Measurements from ENCODE around the gene C2CD2.
"Not testable (repeated sequence)": the region's sequence is repeated elsewhere in the genome, so short reads cannot be mapped to it uniquely, and the experiment has no call there.

C2CD2 gene

DNA sequence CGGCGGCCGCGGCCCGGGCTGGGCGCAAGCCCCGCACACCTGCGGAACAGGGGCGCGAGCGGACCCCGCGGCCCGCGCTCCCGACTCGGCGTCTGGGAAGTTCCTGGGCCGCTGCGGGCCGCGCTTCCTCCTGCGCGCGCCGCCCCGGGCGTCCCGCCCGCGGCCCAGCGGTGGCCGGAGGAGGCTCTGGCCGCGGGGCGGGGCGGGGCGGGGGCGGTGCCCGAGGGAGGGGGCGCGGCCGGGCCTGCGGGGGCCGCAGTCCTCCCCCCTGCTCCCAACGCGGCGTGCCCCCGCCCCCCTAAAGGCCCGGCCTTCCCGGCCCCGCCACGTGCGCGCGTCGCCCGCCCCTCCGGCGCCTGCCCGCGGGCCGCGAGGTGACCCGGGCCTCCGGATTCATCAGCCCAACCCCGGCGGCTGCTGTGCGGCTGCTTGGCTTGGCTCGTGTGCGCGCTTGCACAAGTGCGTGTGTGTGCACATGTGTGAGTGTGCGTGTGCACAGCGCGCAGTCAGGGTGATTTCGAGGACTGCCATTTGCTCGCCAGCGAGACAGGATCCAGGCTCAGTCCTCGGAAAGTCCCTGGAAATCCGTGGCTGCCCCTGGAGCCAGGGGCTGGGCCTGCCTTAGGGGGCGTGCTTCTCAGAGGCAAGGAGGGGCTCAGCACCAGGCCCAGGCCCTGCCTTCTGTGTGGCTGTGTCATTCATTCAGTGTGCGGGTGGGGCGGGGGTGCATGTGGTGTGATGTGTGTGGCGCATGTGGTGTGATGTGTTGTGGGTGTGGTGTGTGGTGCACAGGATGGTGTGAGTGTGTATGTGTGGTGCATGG is at the start of gene C2CD2:
Gene C2CD2, minus strand, starts transcription at position 188 of the 823 bp plus-strand sequence. CDS start 370 bp downstream, outside the sequence.
- DNase-seq (ENCODE audit: low read depth) = peak; percentile 51

DNA sequence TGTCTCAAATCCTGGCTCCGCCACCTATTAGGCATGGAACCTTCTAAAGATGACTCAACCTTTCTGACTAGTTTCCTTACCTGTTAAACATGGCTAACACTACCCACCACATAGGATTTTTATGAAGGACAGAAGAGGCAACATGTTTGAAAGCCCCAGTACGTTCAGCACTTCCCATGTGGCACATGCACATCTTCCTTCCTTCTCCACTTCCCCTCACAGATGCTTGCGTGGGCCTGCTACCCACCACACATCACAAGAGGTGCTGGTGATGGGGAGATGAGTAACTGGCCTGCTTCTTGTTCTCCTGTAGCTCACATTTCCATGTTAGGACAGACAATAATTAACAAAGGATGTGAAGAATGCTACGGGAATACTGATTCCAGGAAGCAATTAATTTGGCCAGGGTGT is 49.2 kb upstream of the C2CD2 start:
- peak; percentile 28 for DNase-seq (ENCODE audit: low read depth)

DNA sequence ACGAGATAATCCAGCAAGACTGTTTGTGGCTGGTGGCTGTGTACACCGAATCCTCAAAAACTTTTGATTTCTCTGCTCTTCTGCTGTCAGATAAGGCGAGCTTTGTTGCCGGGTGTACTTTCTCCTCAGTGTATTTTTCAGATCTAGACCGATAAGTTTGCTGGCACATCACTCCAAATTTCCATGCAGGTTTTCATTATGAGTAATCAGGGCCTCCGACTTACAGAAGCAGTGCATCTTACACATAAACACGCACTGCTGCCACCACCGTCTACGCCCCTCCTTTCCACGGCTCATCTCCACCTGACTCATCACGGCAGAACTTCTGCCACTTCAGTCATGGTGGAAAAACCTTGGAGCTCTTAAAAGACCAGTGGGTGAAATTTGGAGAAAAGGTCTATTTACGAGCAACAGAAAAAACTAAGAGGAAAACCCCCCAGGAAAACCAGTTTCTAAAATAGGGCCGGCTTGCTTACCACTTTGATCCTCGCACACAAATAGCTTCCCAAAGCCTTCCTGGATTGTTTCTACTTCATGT is 48.7 kb upstream of the C2CD2 start:
- peak; percentile 82 for DNase-seq (ENCODE audit: low read depth)

DNA sequence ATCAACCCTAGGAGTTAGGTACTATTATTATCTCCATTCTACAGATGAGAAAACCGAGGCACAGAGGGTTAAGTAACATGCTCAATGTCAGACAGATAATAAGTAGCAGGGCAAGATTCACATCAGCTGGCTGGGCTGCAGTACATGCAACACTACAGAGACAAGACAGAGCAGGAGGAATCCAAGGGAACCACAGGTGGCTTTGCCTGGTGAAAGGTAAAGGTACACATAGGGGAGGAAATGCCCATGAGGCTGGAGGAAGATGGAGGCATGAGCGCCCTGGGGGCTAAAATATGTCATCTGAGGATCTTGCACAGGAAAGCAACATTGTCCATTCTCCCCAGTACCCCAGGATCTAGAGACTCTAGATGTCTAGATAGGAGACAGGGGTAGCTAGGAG is 48.0 kb upstream of the C2CD2 start:
- DNase-seq (ENCODE audit: low read depth) = no peak

DNA sequence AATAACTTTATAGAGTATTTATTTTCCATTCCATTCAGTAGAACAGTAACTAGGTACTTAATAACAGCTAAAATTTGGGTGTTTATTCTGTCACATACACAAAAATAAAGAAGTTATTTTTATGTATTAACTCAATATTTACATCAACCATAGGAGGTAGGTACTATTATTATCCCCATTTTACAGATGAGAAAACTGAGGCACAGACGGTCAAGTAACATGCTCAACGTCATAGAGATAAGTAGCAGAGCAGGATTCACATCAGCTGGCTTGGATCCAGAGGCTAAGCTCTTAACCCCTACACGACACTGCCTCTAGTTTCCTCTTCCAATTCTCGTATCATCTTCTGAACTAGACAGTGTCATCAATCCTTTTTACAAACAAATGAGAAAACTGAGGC is 47.1 kb upstream of the C2CD2 start:
- no peak for DNase-seq (ENCODE audit: low read depth)

DNA sequence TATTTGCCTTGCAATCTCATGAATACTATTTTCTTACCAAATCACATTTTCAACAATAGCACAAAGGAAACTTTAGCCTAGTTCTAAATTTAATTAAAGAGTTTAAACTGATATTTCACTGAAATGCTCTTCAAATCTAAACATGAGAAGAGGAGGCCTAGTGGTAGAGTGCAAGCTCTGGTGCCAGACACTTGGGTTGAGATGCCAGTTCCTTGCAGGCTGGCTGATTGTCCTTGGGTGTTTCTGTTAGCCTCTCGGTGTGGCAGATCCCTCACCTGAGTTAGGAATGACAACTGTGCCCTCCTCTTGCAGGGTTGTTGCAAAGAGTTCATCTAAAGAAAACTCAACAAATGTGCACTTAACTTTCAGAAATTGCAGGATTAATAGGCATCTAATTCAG is 43.8 kb upstream of the C2CD2 start:
- no peak for DNase-seq (ENCODE audit: low read depth)

DNA sequence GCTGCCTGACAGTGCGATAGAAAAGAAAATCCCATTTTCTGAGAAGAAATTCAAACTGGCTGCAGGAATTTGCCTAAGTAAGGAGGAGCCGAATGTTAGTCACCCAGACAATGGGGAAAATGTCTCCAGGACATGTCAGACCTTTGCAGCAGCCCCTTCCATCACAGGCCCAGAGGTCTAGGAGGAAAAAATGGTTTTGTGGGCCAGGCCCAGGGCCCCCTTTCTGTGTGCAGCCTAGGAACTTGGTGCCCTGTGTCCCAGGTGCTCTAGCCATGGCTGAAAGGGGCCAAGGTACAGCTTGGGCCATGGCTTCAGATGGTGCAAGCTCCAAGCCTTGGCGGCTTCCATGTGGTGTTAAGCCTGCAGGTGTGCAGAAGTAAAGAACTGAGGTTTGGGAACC is 41.8 kb upstream of the C2CD2 start:
- no peak for DNase-seq (ENCODE audit: low read depth)

DNA sequence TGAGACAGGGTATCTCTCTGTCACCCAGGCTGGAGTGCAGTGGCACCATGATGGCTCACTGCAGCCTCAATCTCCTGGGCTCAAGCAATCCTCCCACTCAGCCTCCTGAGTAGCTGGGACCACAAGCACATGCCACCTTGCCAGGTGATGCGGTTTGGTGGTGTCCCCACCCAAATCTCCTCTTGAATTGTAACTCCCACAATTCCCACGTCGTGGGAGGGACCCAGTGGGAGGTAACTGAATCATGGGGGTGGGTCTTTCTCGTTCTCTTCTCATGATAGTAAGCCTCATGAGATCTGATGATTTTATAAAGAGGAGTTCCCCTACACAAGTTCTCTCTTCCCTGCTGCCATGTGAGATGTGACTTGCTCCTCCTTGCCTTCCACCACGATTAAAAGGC is 40.8 kb upstream of the C2CD2 start:
- not testable (repeated sequence) for DNase-seq (ENCODE audit: low read depth)

DNA sequence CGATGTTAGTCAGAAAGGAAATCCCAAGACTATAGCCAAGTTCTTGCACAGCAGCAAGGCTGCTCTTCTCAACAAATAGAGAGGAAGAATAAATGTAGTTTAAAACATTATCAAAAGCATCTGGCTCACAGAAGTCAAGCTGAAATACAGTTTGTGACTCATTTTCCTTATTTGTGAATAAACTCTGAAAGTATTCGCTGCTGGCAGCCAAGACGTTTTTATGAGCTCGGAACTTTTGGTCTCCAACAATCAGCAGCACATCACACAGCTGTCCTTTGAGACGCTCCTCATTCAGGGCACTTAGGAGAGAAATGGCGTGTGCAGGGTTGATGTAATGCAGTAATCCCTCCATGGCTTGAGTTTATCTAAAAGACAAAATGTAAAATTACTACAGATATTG is 39.9 kb upstream of the C2CD2 start:
- DNase-seq (ENCODE audit: low read depth) = peak; percentile 88

DNA sequence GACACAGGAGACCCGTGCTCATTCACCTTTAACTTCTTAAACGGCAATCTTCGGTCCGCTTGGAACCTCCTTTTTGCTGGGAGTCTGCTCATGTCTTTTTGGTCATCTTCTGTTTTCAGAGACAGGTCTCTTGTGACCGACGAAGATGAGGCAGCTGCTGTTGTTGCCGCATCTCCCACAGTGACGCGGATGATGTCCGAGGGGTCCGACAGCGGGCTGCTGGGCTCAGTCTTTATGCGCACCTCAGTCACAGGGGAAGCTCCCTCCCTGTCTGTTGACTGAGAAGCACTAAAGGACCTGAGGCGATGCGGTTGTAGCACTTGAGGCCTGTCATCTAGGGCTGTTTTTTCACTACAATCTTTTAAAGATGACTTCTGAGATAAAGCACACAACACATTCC is 38.8 kb upstream of the C2CD2 start:
- DNase-seq (ENCODE audit: low read depth) = no peak

DNA sequence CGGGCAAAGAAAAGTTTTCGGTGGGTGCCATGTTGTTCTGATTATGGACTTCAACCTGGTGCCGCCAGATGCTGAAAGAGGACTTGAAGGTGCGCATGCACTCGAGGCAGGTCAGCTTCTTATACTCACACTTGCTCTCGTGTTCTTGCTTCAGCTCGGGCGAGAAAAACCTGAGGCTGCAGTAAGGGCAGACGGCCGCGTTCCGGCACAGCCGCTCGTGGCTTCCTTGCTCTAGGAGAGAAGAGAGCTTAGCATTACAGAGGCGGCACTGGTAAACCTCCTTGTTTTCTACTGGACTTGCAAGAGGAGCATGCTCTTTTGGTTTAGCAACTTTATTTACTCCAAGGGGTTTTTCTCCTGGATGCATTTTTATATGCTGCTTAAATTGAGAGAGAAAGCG is 37.8 kb upstream of the C2CD2 start:
- no peak for DNase-seq (ENCODE audit: low read depth)

DNA sequence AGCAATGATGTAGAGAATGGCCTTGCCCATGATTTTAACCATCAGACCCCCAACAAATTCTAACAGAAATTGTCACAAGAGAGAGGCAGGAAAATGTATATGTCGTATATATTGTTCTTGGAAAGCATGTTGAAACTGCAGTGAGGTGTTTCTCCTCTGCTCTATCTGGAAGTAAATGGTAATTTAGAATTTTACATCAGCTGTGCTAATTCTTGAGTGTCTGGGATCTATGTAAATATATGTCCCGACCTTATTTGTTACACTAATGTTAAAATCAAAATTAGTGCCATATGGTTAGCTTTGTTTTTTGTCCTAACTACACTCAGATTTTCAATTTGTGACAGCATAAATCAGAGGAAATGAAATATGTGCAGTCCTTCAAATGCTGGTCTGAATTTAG is 35.9 kb upstream of the C2CD2 start:
- no peak for DNase-seq (ENCODE audit: low read depth)

DNA sequence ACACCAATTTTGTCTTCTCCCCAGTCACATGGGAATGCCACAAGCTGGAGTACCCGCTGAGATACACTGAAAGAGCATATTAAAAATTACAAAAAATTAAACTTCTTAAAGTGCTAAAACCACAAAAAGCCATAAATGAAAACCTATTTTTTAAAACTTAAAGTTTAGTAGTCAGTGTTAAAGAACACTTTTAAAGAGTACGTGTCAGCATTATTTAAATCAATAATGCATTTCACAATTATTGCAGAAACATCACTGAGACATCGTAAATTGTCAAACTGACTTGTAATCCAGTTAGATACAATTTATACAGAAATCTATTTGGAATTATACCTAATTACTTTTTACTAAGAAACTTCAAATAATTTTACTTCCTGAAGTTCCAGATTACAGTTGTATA is 33.5 kb upstream of the C2CD2 start:
- no peak for DNase-seq (ENCODE audit: low read depth)

DNA sequence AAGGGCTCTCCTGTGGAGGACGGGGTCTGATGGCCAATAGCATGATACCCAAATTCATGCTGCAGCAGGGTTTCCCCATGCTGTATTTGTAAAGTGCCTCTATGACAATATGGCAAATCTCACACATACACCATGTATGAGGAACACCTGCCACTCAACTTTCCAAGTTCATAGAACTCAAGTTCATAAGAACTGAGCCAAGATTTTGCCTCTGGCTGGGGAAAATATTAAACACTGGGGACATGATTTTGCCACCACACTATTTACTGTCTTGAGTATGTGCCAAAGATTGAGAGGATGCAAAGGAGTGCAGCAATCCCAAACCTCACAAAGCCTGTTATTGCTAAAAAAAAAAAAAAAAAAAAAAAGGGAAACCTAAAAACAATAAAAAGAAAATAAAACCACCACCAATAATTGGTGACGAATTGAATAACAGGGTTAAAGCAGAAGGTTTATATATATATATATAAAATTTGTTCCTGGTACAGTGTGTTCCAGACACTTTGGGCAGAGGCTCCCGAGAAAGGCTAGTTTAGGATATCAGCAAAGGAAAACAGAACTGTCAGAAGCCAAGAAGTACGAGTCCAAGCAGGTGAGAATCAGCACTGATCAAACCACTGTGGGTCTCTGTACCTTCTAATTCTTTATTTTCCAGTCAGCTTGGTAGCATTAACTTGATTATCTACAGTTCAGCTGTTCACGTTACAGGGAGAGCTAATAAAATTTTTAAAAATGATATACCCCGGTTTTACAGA is 32.0 kb upstream of the C2CD2 start:
- no peak for DNase-seq (ENCODE audit: low read depth)

DNA sequence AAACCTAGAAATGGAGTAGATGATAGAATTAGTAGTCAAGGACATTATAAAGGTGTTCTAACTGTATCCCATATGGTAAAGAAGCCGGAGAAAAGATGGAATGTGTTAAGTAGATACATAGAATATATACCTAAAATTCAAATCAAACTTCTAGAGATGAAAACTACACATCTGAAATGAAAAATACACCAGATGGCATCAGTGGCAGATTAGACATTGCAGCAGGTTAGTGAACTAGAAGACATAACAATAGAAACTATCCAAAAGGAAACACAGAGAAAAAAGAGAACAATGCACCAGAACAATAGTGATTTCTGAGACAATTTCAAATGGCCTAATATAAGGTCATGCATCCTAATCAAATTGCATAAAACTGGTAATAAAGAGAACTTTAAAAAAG is 29.4 kb upstream of the C2CD2 start:
- no peak for DNase-seq (ENCODE audit: low read depth)

DNA sequence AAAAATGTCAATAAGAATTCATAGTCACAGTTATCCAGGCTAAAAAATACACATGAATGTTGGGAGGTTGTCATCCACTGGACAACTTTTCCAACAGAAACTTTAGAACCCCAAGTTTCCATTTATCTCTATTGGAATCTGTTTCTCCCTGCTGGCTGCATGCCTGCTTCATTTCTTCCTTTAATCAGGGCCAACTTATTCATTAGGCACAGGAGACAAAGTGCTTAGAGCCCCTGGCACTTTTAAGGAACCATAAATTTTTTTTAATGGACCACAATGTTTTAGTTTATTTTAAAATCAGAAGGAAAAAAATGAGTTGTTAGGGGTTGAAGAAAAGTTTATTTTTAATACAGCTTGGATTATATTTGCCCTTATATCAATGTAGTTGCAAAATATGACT is 26.7 kb upstream of the C2CD2 start:
- DNase-seq (ENCODE audit: low read depth) = no peak

DNA sequence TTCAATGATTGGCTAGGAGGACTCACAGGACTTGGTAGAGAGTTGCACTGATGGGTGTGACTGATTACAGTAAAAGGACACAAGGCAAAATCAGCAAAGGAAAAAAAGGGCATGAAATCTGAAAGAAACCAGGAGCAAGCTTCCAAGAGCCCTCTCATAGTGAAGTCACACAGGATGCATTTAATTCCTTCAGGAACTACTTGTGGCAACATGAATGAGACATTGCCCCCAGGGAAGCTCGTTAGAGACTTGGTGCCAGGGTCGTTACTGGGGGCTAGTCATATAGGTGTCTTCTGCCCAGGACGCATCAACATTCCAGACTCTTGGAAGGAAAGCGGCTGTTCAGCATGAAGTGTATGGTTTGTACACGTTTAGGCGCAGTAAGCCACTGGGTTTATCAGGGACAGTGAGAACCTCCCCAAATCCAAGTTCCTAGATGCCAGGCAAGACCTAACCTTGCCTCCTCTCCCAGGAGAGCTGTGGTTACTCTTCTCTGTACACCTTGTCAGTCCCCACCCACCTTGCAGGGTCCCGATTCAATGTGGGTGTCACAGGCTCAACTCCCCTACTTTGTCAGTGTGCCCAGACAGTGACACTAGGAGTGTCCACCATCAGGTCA is 26.0 kb upstream of the C2CD2 start:
- DNase-seq (ENCODE audit: low read depth) = no peak

DNA sequence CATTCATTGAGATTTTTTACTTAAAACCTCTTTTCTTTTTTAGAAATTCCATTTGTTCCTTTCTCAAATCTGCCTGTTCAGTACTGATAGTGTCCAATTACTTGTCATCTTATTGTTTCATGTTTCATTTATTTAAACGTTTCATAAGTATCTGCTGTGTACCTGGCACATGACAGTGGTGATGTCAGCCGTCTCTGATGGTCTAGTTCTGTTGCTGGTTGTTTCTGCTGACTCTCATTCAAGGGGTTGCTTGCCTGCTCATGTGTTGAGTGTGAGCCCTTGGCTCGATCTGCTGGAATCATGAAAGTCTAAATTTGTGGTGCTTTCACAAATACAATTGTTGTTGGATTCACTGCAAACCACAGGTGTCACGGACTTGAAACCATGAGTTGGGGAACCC is 25.5 kb upstream of the C2CD2 start:
- no peak for DNase-seq (ENCODE audit: low read depth)

DNA sequence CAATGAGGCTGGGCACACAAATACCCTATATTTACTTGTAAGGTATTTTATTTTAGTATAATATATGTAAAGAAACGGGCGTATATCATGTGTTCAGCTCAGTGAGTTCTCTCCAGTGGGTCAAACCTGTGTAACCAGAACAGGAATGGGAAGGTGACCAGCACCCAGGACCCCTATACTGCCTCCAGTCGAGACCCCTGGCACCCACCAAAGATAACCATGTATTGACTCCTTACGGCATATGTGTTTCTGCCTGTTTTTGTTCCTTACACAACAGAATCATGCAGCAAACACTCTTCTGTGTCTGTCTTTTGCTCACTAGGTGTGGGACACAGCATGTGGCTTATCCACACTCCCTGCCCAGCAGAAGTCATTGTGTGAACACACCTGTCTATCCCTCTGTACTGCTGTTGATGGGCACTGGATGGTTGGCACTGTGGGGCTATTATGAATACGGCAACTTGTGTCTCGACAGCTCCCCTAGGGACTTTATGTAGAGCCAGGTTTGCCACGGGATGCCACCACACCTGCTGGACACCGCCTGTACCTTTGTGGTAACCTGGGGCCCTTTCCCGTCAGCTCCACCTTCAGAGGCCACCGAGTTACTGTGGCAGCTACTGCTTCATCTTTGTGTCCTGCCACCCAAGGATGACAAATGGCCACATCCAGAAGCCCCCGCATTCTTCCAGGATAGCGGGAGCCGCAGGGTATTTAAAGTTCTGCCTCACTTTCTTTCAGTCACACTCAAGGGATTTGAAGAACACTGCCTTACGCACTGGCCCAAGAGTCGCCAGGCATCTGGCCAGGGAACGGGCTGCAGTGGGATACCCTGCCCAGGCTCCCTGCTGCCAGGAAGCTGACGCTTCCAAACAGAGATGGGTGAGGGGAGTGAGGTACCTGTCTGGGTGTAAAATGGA is 23.5 kb upstream of the C2CD2 start:
- DNase-seq (ENCODE audit: low read depth) = no peak

DNA sequence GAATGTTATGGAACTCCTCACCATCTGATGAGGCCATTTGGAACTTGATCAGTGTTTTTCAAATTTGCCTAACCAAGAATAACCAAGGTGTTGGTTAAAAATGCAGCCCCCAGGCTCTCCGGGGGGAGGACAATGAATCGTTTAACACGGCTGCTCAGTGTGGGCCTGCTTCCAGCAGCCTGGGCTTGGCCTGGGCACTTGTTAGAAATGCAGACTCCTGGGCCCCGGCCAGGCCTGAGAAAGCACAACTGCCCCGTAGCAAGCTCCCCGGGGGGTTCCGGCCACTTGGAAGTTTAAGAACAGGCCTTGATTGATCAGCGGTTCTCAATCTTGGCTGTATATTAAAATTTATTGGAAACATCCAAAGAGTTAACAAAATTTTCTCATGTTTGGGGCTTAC is 22.8 kb upstream of the C2CD2 start:
- DNase-seq (ENCODE audit: low read depth) = no peak

DNA sequence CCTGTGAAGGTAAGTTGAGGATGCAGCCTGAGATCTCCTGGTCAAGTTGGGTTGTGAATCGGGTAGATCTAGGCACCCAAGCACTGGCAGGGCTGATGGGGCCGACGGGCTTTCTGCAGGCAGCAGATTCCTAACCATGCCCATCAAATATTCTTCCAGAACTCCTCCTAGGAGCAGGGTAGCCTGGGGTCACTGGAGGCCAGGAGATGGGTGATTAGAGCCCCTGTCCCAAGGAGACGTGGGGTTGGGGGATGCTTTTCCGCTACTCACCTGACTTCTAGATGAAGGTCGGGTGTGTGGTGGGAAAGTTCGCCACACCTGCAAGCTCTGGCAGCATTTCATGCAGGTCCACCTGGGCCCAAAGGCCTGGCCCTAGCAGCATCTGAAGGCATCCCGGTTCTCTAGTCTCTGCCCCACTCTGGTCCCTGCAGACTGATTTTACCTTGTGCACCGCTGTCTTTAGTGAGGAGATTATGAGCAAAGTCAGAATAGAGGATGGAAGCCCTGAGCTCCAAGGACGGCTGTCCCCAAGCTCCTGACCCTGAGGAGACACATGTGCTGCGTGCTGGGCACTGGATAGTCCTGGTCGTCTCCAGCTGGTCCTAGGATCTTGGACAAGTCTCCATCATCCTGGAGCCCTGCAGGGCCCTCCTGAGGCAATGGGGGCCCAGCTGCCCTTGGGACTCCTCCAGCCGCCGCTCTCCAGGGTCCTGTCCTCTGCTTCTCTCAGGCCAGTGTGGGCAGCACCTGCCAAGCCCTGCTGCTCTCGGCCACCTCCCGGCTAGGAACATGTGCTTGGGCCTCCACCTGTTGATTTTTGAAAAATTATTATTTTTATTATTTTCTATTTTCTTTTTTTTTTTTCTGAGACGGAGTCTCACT is 21.8 kb upstream of the C2CD2 start:
- no peak for DNase-seq (ENCODE audit: low read depth)

All from GM04504 (cell line).